Retina (tissue), 1 donor: Measurements from ENCODE around the gene MVD.
"Not testable (repeated sequence)": the region's sequence is repeated elsewhere in the genome, so short reads cannot be mapped to it uniquely, and the experiment has no call there.

Experiments used
- DNase-seq: peaks from one replicate; pipeline ENCODE4 v3.0.0-alpha.2; 2016

Gene MVD

GRCh38 chr16:88622866-88623265 is 40.0 kb downstream of the MVD start:
- DNase-seq: no peak

DNA sequence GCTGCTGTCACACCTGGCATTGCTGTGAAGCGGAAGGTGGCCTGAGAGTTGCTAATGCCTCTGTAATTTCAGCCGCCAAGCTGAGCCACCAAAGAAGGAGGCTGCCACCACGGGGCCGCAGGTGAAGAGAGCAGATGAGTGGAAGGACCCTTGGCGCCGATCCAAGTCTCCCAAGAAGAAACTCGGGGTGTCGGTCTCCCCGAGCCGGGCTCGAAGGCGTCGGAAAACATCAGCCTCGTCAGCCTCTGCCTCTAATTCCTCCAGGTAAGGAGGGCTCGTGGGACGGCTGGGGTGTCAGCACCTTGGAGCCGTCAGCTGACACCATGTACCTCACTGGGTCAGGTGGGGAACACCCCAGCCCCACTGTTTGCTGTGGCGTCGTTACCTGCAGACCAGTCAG is 40.8 kb downstream of the MVD start:
- no peak for DNase-seq

DNA sequence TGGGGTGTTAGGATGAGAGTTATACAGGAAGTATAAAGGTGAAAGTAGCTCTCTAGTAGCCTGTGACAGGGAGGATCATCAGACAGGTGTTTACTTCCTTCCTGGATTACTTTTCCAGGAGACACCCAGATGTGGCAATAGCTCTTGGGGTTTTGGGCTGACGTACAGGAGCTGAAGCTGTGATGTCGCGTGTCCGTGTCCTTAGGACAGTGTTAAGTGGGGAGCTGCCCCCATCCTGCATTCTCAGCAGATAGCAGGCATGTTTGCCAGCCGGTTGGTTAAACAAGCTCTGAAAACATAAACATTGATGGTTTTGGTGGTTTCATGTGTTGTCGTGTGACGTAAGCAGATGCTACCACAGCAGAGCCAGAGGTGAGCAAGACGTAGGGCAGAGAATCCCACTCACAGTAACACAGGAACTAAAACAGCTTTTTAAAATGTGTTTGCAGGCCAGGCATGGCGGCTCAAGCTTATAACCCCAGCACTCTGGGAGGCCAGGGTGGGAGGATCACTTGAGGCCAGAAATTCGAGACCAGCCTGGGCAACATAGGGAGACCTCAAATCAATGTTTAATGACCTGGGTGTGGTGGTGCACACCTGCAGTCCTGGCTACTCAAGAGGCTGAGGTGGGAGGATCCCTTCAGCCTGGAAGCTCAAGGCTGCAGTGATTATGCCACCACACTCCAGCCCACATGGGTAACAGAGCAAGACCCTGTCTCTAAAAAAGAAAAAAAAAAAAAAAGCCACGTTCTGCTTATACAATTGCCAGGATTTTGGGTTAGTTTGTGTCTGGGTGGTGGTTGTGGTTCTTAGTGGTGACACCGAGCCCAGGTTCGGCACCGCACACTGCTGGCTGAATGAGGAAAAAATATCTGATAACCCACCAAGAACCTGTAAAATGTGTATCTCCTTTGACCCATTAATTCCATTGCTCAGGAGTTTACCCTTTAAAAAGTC is 42.8 kb downstream of the MVD start:
- no peak for DNase-seq

- DNase-seq: no peak
These were observed 43.8 kb downstream of the MVD start for GRCh38 chr16:88618956-88619667.

- no peak for DNase-seq
These were observed 44.5 kb downstream of the MVD start for GRCh38 chr16:88618182-88618955.

DNA sequence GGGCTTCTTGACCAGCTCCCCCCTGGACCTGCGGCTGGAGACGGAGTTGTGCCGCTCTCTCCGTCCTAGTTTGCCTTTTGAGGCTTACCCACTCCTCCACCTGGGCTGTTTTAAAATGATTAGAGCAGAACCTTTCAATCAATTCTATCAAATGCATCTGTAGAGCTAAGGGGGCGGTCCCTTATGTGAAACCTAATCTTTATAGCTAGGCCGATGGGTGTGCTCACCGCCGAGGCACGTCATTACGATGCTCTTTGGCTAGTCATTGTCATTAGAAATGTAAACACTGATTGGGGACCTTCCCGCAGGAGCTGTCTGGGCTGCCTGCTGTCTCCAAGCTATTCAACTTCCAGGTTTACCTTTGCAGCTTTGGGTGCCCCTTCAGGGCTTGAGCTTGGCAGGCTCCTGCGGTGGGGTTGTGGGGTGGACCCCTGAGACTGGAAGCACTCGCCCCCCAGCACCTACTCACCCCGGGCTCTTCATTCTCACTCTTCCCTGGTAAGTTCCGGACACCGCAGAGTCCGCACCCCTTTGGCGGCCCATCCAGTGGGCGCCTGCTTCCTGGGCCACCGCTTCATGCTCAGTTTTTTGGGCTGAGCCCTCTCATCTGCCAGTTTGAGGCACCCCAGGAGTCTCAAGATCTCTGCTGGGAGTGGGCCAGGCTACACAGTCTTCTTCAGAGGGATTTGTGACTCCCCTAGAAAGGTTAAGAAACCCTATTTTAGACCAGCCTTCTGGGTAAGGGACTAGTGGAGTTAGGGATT is 45.4 kb downstream of the MVD start:
- no peak for DNase-seq

DNA sequence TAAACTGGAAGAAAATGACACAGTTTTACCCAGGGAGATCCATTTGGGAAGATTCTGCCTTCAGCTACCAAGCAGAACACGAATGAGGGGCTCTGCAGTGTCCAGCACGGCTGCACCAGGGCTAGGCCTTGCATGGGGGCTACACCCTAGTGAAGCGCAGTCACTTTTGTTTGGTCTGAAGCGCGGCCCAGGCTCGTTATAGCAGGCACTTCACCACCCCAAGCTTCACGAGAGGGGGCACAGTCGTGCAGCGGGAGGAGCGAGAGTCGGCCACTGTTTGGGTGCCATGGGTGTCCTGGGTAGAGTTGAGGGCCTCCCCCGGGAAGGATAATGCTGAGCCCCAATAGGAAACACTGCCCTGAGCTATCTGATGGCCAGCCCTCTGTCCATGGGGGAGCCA is 46.2 kb downstream of the MVD start:
- DNase-seq: no peak

DNA sequence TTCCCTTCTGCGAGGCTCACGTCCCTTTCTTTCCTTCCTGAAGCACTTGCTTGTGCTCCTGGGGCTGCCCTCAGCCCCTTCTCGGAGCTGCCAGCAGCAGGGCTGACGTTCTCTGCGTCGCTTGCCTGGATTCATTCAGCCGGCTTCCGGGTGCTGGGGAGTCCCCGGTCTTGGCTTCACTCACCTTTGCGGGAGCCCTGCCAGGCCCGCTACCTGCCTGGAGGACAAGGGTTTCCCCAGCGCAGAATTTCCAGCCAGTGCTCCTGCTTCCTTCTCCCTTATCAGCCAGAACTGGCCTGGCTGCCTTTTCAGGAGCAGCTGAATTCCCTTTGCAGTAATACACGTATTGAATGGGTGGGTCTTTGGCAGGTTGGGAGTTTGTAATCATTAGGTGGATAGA is 46.6 kb downstream of the MVD start:
- DNase-seq: no peak

GRCh38 chr16:88614818-88615580 is 47.9 kb downstream of the MVD start:
- DNase-seq: no peak

- DNase-seq: no peak
These were observed 48.7 kb downstream of the MVD start for GRCh38 chr16:88613911-88614817.

- no peak for DNase-seq
These were observed 49.6 kb downstream of the MVD start for GRCh38 chr16:88613293-88613692.

- peak; percentile 79 for DNase-seq
These were observed 51.7 kb downstream of the MVD start for GRCh38 chr16:88610909-88611812.

- DNase-seq: no peak
These were observed 52.8 kb downstream of the MVD start for GRCh38 chr16:88610080-88610479.

GRCh38 chr16:88609426-88609825 is 53.5 kb downstream of the MVD start:
- not testable (repeated sequence) for DNase-seq

DNA sequence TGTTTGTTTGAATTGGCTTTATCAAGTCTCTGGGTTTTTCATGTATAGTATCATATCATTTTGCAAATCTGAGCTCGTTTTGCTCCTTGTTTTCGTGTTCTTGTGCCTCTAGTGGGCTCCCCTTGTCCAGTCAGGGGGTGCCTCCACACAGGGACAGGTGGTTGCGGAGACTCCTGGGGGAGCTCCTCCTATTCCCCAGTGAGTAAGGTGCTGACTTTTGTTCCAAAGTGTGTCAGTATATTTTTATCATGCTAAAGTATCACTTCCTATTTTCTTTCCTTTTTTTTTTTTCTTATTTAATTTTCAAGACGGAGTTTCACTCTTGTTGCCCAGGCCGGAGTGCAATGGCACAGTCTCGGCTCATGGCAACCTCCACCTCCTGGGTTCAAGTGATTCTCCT is 54.8 kb downstream of the MVD start:
- no peak for DNase-seq

DNA sequence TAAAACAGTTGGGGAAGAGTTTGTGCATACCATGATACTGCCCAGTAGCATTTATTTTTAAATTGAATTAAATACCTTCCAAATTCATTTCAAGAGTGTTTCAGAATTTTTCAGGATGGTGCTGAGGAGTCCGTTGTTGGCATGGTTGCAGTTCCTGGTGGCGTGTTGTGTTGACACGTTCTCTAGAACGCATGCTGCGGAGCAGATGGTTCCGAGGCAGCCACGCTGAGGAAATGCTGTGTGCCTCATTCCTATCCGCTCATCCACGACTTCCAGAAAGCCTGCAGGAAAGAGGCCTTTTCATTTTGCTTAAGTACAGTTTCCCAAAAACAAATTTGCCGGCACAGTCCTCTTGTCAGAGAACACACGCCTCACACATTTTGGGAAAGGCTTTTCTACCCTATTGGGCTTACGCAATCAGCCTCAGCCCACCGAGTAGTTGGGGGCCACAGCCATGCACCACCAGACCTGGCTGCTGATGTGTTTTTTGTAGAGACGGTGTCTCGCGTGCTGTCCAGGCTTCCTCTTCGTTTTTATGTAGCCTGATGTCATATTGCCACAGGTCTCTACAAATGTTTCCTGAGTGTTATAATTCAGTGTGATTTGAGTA is 56.6 kb downstream of the MVD start:
- DNase-seq: no peak

DNA sequence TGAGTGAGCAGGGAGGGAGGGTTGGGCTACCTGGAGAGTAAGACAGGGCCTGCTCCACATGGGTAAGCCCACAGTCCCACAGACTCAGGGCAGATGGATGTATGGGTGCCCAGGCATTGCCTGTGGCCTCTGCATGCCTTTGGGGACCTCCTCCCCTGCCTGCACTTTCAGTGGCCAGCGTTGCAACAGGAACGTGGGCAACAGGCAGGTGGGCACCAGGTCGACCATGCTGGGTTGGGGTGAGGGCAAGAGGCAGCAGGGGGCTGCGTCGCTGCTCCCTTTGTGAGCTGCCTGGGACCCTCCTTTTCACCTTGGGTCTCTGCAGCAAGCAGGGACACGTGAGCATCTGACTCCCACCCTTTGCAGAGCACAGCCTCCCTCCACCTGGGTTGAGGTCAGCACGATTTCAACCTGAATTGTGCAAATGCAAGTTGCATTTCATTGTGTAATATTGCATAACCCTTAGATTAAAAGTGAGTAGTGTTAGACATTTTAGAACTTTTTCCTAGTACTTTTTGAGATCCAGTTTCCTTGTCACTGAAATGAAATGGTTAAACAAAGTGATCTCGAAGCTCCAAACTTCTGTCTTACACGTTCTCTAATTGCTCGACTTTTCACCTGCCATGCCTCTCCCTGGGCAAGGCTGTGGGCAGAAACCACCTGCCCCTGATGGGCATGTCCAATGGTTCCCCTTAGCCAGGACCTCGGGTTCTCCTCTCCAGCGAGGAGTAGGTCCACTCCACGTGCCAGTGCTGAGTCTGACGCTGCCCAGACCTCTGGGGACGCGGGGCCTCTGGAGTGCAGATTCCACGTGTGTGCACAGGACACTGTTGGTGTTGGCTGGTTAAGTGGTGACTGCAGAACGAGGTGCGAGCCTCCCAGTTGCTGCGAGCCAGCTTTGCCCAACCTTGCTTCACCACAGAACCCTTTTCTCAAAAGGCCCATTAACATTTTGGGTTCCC is 57.4 kb downstream of the MVD start:
- no peak for DNase-seq

DNA sequence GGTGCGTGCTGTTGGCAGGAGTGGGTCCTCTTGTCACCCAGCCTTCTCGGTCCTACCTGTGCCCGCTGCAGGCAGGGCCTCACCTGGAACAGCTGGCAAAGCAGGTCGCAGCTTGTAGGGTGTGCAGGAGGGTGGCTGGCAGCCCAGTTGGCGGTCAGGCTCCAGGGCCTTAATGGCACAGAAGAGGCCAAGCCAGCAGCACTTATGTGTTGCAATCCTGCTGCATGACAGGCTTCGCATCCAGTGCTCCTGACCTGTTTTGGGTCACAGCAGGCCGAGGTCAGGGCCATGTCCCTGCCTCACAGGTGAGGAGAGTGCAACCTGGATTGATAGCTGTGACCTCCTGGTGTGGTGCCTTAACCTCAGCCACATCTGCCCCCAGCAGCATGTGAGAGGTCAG is 60.8 kb downstream of the MVD start:
- DNase-seq: no peak
